GM13976 (cell line): ENCODE measurements around the gene DSG2.
A peak's percentile ranks its signal among the peaks of the same experiment; 100 is the strongest.

ENCODE experiments used
- DNase-seq: peaks from one replicate; pipeline ENCODE4 v3.0.0; 2012; ENCODE audit warnings: low spot score
- in situ Hi-C: fragments of 300-500 bp; cut with MboI; formaldehyde crosslinking; loops from one replicate; pipeline ENCODE4 v1.12.0; 2022; ENCODE audit warnings: low sequenced_read_pairs, mixed read lengths, inconsistent platforms; ENCODE audit not compliant: unreplicated experiment
- TF ChIP-seq, protein P1 (sequence below): IDR thresholded peaks from 2 replicates; pipeline ENCODE4 v1.5.1; 2012; ENCODE audit warnings: borderline replicate concordance, mild to moderate bottlenecking; ENCODE audit not compliant: insufficient read depth; ENCODE audit errors: extremely low read depth, missing control alignments, control extremely low read depth

The DSG2 gene

GRCh38 chr18:31497836-31498573, at the start of gene DSG2:
Gene DSG2 (plus strand): TSS chr18:31498177. CDS start chr18:31498252, 75 bp downstream.
- in situ Hi-C loops, result no loop called here
- TF ChIP-seq, protein P1, sequence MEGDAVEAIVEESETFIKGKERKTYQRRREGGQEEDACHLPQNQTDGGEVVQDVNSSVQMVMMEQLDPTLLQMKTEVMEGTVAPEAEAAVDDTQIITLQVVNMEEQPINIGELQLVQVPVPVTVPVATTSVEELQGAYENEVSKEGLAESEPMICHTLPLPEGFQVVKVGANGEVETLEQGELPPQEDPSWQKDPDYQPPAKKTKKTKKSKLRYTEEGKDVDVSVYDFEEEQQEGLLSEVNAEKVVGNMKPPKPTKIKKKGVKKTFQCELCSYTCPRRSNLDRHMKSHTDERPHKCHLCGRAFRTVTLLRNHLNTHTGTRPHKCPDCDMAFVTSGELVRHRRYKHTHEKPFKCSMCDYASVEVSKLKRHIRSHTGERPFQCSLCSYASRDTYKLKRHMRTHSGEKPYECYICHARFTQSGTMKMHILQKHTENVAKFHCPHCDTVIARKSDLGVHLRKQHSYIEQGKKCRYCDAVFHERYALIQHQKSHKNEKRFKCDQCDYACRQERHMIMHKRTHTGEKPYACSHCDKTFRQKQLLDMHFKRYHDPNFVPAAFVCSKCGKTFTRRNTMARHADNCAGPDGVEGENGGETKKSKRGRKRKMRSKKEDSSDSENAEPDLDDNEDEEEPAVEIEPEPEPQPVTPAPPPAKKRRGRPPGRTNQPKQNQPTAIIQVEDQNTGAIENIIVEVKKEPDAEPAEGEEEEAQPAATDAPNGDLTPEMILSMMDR, result no peak
- DNase-seq, result peak; percentile 90

DNA sequence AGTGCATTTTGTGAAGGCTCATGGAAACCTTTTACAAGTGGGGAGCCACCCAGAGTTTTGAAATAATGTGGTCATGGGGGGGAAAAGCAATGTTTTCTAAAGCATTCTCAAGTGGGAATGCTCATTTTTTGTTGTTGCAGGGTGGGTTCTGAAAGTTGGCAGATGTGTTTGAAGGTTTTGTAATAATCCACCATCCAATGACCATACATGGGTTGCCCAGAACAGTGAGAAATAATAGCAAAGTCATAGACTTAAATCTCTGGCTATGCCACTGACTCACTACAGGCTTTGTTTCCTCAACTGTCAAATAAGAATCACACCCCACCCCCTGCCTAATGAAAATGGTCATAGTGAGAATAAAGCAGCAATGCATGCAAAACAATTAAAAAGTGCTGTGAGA, 47.6 kb upstream of the DSG2 start:
- no peak for DNase-seq
- TF ChIP-seq, protein P1, result no peak
- in situ Hi-C loops, result no loop called here

- TF ChIP-seq, protein P1, result no peak
- in situ Hi-C loops, result no loop called here
- no peak for DNase-seq
Observed at GRCh38 chr18:31451625-31452024, 46.4 kb upstream of the DSG2 start.

GRCh38 chr18:31454066-31454708, 43.8 kb upstream of the DSG2 start:
- in situ Hi-C loops, result no loop called here
- no peak for DNase-seq
- TF ChIP-seq, protein P1, result no peak

DNA sequence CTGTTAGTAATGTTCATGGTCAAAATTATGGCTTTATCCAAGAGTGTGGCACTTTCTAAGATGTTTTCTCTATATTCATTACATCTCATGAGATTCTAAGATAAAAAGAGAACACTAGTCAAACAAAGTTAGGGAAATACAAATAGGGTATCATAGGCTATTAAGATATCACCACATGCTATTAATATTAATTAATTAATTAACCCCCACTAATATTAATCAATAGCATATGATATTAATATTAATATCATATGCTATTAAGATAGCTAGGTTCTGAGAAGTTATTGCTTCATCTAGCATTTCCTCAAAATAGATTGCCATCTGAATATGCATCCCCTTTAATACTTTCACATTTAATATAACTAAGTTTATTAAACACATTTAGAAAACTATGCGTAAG, 28.3 kb upstream of the DSG2 start:
- TF ChIP-seq, protein P1, result no peak
- in situ Hi-C loops, result no loop called here
- DNase-seq, result no peak

DNA sequence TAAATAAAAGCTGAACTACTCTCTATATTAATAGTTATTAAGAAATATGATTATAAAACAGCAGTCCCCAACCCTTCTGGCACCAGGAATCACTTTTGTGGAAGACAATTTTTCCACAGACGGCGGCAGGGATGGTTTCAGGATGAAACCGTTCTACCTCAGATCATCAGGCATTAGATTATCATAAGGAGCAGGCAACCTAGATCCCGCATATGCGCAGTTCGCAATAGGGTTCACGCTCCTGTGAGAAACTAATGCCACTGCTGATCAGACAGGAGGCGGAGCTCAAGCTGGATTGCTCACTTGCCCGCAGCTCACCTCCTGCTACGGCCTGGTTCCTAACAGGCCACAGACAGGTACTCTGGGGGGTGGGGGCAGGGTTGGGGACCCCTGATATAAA, 19.3 kb upstream of the DSG2 start:
- in situ Hi-C loops, result no loop called here
- no peak for DNase-seq
- TF ChIP-seq, protein P1, result no peak
